K562 treated with DMSO at 1 percent for 4 hours (cell line): ENCODE data around the gene ZNF451. TPM values are rescaled to one million over a fixed set of nuclear protein-coding genes. Genes with fewer than 3 reads are reported as not detected.

Experiments used
- total RNA-seq: library from RNA; unstranded; fragments of 300-600 nt; gene quantifications from 2 replicates; pipeline ENCODE4 v1.2.3, GENCODE V29; 2022; ENCODE audit not compliant: insufficient read depth

Gene ZNF451, protein sequence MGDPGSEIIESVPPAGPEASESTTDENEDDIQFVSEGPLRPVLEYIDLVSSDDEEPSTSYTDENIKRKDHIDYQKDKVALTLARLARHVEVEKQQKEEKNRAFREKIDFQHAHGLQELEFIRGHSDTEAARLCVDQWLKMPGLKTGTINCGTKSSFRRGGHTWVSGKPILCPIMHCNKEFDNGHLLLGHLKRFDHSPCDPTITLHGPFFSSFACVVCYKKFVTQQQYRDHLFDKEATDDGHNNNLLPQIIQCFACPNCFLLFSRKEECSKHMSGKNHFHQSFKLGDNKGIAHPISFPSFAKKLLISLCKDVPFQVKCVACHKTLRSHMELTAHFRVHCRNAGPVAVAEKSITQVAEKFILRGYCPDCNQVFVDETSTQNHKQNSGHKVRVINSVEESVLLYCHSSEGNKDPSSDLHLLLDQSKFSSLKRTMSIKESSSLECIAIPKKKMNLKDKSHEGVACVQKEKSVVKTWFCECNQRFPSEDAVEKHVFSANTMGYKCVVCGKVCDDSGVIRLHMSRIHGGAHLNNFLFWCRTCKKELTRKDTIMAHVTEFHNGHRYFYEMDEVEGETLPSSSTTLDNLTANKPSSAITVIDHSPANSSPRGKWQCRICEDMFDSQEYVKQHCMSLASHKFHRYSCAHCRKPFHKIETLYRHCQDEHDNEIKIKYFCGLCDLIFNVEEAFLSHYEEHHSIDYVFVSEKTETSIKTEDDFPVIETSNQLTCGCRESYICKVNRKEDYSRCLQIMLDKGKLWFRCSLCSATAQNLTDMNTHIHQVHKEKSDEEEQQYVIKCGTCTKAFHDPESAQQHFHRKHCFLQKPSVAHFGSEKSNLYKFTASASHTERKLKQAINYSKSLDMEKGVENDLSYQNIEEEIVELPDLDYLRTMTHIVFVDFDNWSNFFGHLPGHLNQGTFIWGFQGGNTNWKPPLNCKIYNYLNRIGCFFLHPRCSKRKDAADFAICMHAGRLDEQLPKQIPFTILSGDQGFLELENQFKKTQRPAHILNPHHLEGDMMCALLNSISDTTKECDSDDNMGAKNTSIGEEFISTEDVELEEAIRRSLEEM
- total RNA-seq: 17.4 and 18.0 TPM in 2 replicates

DNA sequence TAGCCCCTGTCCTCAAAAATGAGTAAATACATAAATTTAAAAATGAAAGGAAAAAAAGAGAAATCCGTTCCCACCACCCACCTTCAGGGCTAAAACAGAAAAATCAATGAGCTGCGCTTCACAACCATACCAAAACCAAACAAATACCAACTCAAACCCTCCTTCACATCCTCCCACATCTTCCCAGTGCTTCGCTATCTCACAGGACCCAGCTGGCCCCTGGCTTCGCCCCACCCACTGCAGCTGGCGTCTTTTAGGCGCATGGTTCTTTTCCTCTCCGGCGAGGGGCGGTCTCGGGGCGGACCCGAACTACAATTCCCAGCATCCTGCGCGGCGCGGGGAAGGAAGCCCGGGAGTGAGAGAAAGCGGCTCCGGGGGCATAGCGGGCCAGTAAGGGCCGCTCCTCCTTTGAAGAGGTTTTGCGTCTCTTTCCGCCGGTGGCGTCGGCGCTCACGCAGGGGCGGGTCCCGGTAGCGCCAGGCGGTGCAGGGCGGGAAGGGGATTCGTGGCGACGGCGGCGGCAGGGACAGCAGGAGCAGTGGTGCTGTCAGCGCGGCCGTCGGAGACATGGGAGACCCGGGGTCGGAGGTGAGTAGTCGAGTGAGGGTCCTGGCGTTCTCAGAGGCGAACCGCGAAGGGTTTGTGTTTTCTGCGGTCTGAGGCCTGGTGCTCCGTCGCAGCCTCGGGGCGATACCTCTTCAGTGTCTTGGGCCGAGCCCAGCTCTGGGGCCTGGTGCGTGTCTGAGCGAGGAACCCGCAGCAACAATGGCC, at the start of gene ZNF451:
TSS of gene ZNF451 (plus strand) at position 502 of the 771 bp plus-strand sequence. CDS start at position 568, 66 bp downstream.

DNA sequence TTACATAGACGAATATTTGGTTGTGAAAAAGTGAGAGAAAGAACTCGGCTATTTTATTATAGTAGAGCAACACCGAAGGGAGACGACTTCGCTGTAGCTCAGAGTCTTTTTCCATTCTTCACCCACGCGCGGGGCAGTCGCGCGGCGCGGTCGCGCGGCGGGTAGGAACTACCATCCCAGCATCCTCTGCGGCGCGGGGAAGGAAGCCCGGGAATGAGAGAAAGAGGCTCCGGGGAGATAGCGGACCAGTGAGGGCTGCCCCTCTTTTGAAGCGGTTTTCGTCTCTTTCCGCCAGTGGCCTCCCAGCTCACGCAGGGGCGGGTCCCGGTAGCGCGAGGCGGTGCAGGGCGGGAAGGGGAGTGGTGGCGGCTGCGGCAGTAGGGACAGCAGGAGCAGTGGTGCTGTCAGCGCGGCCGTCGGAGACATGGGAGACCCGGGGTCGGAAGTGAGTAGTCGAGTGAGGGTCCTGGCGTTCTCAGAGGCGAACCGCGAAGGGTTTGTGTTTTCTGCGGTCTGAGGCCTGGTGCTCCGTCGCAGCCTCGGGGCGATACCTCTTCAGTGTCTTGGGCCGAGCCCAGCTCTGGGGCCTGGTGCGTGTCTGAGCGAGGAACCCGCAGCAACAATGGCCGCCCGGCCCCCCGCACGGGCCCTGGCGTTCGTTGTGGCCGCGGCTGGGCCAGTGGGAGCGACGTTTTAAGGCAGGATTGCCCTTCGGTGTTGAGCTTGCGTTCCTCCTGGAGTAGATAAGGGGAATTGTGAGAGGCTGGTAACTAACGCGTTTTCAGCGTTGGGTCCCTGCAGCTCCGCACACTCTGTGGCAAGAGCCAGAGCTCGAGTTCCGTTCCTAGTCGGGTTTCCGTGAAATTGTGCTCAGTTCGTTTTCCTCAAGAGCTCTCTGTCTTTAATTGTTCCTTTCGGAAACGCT, 43.4 kb upstream of the ZNF451 start, which contains the start of gene KIAA1586:
TSS of gene KIAA1586 (plus strand) at position 362 of the 925 bp plus-strand sequence. CDS start at position 425, 63 bp downstream.

DNA sequence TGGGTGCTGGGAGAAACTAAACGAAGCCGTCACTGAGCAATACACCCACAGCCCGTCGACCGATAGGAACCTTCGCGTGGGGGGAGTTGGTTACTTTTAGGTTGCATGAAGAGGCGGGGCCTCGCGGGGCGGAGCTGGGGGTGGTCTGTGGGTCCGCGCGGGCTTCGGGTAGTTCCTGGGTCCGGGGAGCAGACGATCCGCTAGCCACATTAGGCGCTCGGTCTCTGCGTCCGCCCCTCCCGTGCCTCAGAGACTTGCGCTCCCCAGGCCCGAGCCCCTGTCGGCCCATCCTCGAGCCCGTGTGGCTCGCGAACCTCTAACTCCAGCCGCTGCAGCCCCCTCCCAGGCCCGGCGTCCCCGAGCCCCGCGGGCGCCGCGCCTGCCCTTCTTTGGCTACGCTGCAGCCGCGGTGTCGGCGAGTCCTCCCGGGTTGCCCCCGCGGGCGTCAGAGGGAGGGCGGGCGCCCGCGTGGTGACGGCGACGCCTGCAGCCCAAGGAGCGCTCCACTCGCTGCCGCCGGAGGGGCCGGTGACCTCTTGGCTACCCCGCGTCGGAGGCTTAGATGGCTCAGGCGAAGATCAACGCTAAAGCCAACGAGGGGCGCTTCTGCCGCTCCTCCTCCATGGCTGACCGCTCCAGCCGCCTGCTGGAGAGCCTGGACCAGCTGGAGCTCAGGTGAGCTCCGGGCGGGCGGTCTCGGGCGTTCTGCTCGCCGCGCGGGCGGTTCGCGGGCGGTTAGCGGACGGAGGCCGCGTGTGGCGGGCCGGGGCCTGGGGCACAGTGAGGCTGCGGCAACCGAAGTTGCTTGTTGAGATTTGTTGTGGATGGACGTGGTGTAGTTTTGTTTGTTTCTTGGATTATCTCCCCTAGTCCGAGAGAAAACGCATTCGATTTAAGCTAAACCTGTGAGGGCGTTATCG, 82.4 kb downstream of the ZNF451 start, which contains the start of gene BAG2:
TSS of gene BAG2 (plus strand) at position 191 of the 920 bp plus-strand sequence. CDS start at position 563, 372 bp downstream.

Other genes with a start within 250 kb of the ZNF451 start
- 2.2 and 3.4 TPM in 2 replicates for gene BEND6, start 135.1 kb upstream of the ZNF451 start, total RNA-seq
- 2.4 and 3.4 TPM in 2 replicates for gene KIAA1586, start 43.5 kb upstream of the ZNF451 start, total RNA-seq
- 4.7 and 5.4 TPM in 2 replicates for gene BAG2, start 82.1 kb downstream of the ZNF451 start, total RNA-seq
- 7.5 and 10.1 TPM in 2 replicates for gene RAB23, start 132.1 kb downstream of the ZNF451 start, total RNA-seq
- gene PRIM2, start 227.4 kb downstream of the ZNF451 start, total RNA-seq: 13.9 and 15.1 TPM in 2 replicates